HG03439 (cell line): ENCODE measurements around the gene PDK3.

Experiments
- ATAC-seq: cut with Tn5 transposase; IDR thresholded peaks from one replicate; pipeline ENCODE4 v1.9.1; 2021; ENCODE audit warnings: mild to moderate bottlenecking, moderate library complexity; ENCODE audit not compliant: unreplicated experiment

PDK3 gene

GRCh38 chrX:24480400-24480865 lies 15.3 kb downstream of the PDK3 start:
- peak; percentile 32 for ATAC-seq

GRCh38 chrX:24482823-24483415 lies 17.8 kb downstream of the PDK3 start:
- ATAC-seq = no peak

GRCh38 chrX:24483596-24483995 lies 18.5 kb downstream of the PDK3 start:
- no peak for ATAC-seq

DNA sequence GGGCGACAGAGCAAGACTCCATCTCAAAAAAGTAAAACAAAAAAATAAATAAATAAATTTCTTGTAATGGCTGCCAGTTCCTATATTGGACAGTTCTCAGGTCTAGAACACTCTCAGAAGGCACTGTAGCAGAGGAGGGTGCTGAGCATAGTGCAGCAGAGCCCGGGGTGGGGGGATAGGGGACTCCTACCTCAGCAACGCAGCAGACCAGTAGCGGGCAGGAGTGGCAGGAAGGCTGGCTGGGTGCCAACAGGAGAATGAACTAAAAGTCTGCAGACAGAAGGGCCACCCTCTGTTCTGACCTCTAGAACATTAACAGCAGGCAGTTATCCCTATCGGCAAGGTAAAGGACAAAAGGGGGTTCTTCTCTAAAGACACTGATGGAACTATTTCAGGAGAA lies 20.2 kb downstream of the PDK3 start:
- ATAC-seq = no peak

GRCh38 chrX:24485976-24486680 lies 21.0 kb downstream of the PDK3 start:
- ATAC-seq = no peak

- no peak for ATAC-seq
Observed at GRCh38 chrX:24487571-24487970, 22.5 kb downstream of the PDK3 start.

- ATAC-seq = no peak
Observed at GRCh38 chrX:24491741-24492140, 26.7 kb downstream of the PDK3 start.

- no peak for ATAC-seq
Observed at GRCh38 chrX:24493740-24494581, 28.9 kb downstream of the PDK3 start.

DNA sequence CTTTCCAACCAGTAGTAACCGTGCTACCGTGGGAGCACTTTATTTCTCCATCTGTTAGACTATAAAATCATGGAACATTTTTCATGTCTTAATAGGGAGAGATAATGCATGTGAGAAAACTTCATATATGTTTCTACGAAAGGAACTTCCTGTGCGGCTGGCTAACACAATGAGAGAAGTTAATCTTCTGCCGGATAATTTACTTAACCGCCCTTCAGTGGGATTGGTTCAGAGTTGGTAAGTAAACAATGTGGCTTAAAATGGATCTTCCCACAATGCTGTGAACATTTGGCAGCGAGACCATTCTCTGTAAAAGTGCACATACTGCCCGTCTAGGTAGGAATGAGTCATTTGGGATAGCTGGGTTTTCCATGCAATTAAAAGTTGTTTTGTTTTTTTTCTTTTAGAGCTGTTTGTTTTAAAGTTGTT lies 29.6 kb downstream of the PDK3 start:
- ATAC-seq = no peak

DNA sequence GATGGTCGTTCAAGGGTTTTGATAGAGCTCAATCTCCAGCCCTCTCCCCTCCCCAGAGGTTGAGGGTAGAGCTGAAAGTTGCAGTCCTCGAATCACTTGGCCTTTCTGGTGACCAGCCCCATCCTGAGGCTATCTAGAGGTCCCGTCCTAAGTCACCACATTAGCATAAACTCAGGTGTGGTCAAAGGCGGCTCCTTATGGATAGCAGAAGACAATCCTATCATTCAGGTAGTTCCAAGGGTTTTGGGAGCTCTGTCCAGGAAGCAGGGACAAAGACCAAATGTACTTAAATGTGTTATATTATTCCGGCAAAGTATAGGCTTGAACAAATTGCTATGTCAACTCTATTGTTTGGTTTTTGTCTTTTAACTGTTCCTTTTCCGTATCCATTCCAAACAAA lies 30.6 kb downstream of the PDK3 start:
- no peak for ATAC-seq

- no peak for ATAC-seq
Observed at GRCh38 chrX:24498181-24498580, 33.1 kb downstream of the PDK3 start.

DNA sequence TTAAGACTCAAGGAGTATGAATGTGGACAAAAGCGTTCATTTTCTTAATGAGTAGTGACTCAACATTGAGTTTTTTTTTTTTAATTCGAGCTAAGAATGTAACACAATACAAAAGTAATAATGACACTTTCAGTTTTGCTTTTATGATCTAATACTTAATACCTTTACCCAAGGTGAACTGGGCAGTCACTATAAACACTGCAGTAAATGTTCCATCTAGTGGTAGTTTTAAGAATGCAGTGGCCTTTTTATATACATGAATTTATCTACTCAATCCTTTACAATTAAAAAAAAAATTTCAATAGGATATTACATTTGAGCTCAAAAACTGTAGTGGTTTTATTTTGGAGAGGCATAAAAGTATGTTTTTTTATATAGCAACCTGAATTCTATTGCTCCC lies 33.9 kb downstream of the PDK3 start:
- ATAC-seq = no peak

DNA sequence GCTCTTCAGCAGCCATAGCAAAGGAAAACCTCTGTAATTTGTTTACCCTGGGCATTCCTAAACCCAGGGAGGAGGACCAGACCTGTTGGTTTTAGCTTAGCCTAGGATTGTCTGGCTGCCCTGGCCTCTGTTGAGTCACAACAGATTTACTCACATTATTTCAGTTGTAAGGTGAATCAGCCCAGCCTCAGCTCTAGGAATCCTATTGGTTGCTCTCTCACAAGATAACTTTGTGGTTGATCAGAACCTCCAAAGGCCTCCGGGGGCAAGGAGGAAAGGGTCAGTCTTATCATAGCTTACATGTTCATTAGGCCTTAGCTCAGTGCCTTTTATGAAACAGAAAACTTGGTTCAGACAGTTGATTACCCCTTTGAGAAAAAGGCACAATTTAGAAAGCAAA lies 41.0 kb downstream of the PDK3 start:
- no peak for ATAC-seq

- no peak for ATAC-seq
Observed at GRCh38 chrX:24508375-24508774, 43.3 kb downstream of the PDK3 start.

GRCh38 chrX:24513416-24513815 lies 48.3 kb downstream of the PDK3 start:
- peak; percentile 90 for ATAC-seq

DNA sequence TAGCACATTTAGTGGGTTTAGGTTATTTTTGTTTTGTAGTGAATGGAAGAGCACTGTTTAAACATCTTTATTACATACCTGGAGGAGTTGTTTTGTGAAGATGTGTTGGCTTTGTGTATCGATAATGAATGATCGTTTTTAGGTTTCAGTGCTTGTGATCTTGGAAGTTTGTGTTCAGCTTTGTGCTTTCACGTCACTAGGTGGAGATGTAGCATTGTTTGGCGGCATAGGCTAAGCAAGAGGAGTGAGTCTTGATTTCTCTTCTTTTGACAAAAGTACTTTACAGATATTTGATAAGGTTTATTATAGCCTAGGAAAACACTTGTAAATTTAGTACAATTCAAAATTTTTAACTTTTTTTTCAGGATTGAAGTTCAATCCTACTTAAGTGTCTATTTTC lies 50.4 kb downstream of the PDK3 start:
- ATAC-seq = no peak

- no peak for ATAC-seq
Observed at GRCh38 chrX:24520472-24520871, 55.4 kb downstream of the PDK3 start.

- ATAC-seq = no peak
Observed at GRCh38 chrX:24525455-24525854, 60.4 kb downstream of the PDK3 start.

DNA sequence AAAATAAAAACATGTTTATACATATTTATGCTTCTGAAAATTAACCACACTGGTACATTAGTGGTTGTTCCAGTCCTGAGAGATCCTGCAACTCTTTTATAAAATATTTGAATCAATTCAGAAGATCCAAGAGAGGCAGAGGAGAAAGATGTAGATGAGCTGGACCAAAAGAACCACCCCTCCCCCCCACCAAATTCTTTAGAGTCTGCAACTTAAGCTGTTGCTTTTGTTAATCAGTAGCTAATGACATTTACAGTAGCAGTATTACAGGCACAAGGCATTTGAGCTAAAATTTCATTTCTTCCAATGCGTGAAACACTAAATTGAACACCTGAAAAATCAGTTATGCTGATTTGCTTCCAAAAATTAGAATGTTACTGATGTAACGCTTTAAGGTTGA lies 61.5 kb downstream of the PDK3 start:
- ATAC-seq = no peak

DNA sequence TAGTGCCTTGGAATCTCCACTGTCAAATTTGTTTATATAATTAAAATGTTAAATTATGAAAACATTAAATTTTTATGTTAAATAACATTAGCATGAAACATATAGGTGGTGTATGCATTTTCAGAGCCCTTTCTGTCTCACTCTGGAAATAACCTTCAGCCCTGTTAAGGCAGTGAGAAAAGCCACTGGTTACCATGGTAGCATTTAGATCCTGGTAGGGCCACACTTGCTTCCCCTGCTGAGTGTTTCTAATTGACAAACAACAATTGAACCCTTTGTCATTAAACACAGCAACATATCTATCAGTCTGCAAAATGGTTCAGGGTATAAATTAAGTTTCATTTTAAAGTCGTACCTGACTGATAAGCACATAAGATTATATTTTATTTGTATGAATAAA lies 63.5 kb downstream of the PDK3 start:
- ATAC-seq = no peak

GRCh38 chrX:24536551-24536950 lies 71.5 kb downstream of the PDK3 start:
- ATAC-seq = no peak

DNA sequence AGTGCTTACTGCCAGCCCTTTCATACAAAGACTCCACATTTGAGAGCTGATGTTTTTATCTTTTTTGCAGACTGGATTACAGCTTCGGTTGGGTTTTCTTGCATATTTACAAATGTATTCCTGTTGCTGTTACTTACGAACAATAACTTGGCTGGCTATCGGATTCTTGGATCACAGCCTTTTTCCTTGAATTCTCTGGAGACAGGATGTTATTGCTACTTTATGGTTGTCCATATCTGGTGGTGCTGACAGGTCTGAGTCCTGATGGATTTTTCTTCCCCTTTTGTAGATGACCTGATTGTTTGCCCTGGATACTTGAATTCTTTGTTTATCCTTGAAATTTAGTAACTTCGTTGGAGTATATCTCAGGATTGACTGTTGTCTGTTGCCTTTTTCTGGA lies 77.7 kb downstream of the PDK3 start:
- ATAC-seq = no peak
